NCI-H1436 (cell line): Measurements from ENCODE around the gene STX18.
"Not testable (repeated sequence)": the region's sequence is repeated elsewhere in the genome, so short reads cannot be mapped to it uniquely, and the experiment has no call there.

Experiments used
- DNase-seq: peaks from one replicate; lab custom pipeline; 2025; lab: John Stamatoyannopoulos, UW

Gene STX18

DNA sequence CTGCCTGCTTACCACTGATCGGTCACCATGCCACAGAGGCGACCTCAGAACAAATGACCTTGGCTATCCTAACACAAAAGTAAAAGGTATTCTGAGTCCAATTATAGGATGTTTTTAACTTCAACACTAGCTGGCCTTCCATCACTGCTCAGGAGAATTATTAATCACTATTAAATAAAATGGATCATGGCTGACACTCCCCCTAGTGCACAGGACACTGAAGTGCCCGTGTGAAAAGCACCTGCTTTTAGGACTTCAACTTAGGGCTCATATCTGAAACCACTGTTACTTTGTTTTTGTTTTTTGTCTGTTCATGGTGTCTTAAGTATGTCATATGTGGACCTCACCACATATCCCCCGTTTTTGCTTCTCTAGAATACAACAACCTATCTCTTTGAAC is 33.9 kb downstream of the STX18 start:
- DNase-seq = no peak

DNA sequence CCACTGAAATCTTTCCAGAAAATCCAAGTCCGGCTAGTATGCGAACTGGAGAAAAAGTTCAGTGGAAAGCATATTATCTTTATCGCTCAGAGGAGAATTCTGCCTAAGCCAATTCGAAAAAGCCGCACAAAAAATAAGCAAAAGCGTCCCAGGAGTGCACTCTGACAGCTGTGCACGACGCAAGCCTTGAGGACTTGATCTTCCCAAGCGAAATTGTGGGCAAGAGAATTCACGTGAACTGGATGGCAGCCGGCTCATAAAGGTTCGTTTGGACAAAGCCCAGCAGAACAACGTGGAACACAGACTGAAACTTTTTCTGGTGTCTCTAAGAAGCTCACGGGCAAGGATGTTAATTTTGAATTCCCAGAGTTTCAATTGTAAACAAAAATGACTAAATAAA is 34.4 kb downstream of the STX18 start:
- no peak for DNase-seq

GRCh38 chr4:4506961-4507360 is 34.9 kb downstream of the STX18 start:
- no peak for DNase-seq

DNA sequence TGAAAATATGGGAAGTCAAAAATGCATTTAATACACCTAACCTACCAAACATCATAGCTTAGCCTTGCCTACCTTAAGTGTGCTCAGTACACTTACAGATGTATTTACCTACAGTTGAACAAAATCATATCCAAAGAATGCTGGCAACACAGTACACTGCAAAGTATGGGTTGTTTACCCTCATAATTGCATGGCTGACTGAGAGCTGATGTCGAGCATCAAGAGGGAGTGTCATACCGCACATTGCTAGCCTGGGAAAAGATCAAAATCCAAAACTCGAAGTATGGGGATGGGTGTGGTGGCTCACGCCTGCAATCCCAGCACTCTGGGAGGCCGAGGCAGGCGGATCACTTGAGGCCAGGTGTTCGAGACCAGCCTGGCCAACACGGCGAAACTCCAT is 36.6 kb downstream of the STX18 start:
- not testable (repeated sequence) for DNase-seq

DNA sequence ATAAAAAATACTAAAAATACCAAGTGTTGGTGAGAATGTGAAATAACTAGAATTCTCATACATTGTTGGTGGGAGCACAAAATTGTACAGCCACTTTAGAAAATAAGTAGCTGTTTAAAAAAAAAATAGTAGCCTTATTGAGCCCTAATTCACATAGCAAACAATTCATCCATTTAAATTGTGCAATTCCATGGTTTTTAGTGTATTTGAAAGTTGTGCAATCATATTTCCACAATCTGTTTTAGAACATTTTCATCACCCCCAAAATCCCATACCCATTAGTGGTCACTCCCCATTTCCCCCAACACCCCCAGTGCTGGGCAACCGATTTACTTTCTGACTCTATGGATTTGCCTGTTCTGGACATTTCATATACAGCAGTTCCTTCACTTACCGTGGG is 37.1 kb downstream of the STX18 start:
- DNase-seq = no peak

DNA sequence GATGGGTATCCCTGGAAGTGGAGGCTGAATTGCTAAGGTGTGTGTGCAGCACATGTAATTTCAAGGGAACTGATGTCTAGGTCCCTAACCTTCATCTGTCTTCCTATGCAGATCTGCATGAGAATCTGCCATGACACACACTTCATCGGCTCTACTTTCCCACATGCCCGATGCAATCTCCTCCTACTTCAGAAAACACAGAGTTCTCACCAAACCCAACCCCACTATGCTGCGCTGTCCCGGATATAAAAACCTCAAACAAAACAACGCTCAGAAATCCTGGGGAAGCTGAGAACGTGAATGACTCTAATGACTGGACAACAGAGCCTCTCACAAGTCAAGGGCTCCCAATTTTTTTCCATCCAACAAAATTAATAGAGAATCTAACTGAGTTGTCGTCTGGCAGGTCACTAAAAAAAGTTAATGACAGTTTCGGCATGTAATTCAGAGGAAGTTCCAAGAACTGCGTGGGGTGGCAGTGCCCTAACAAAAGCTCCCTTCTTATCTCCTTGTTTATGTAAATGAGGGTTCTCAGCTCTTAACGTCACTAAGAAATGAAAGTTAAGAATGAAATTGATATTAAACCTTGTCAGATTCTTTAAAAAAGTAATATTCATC is 39.0 kb downstream of the STX18 start:
- DNase-seq = no peak

GRCh38 chr4:4501679-4502078 is 40.2 kb downstream of the STX18 start:
- no peak for DNase-seq

DNA sequence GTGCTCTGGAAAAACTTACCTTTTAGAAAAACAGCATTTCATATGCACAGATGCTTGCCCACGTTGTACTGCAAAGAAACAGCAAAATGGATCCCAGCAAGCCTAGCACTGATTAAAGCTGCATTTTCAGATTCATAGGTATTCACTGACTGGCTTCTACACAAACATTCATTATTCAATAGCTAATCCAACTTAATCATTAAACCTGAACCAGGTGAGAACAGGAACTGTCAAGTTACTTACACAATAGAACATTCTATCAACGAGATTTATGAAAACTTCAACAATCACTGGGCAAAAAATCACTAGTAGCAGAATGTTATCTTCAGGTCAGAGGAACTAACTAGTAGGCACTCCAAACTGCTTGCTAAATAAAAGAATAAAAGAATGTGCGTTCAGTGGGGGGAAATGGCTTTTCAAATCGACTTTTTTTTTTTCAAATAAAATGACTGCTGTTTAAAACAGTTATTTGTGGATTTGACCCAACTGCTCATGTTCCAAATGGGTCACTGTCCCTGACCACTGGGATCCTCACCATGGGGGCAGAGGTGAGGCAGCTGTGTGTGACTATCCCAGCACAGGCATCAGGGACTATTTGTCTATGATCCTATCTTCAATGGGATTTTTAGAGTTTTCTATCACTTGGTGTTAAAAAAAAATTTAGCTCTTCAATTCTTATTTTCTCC is 42.3 kb downstream of the STX18 start:
- DNase-seq = no peak

GRCh38 chr4:4496592-4497372 is 45.1 kb downstream of the STX18 start:
- DNase-seq = no peak

DNA sequence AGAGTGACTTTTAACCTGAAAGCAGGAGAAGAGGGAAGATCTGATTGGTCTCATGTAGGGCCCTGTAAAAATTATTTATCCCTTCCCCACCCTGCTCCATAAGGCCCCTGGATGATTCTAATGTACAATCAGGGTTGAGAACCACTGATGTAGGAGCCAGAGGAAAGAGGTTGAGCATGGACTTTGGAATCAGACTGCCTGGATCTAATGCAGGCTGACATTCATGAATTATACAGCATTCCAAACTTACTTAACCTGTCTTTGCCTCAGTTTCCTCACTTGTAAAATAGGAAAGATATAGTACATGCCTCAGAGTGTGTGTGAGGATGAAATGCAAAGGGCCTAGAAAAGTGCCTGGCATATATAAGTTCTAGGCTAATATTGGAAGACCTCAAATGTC is 47.0 kb downstream of the STX18 start:
- no peak for DNase-seq

- no peak for DNase-seq
Measured at GRCh38 chr4:4492161-4492847, 49.5 kb downstream of the STX18 start.

GRCh38 chr4:4491396-4491893 is 50.4 kb downstream of the STX18 start:
- DNase-seq = no peak

- no peak for DNase-seq
Measured at GRCh38 chr4:4490816-4491215, 51.0 kb downstream of the STX18 start.

DNA sequence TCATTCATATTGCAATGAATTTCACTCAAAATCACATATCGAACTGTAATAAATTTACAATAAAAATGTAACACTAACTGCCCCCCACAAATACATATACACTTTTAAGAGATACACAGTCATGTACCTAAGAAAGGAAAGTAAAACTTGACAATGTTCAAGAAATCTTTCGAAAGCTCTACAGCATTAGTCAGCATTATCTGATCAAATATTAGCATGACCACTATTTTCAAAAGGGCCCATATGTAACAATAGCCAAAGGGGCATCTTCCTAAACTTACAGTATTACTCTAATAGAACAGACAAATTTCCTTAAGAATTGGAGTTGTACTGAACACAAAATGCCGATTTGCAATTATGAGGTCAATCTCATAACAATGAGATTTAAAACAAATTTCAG is 51.8 kb downstream of the STX18 start:
- no peak for DNase-seq

DNA sequence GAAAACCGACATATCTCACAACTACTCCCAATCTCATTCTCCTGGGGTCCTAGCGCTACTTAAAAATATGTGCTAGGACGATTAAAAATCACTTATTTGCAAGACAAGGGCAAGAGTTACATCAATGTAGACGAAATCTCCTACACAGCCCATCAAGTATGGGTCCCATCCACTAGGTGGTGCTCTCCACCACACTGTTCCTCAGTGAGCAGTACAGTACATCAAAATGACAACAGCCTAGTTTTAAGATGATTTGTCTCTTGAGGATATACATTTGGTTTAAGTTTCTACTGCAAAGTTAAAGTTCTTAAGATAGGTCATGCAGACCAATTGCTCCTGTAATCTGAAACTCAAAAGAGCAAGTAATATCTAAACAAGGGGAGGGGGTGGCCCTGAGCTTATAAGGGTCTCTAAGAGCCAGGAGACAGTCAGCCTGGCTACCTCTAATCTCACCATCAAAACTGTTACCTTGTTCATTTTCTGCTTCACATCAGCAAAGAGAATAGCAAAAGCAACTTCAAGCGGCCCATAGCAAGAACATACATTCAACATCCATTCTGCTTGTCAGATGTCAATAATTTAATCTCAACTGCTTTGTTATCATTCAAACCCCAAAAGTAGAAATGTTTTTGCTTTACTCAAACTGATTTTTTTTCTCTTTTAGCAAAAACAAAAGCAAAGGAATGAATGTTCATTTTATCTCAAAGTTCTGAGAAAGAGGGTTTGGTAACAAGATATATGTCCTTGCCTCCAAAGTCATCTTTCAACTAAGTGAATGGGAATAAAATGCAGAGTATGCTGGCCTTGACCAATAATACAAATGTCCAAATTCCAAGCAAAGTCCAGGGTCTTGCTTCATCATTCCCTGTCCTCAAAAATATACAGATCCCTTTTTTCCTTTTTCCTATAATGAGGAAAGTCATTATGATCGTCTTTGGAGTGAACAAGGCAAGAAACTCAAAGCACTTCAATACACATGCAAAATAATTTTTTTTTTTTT is 53.1 kb downstream of the STX18 start:
- no peak for DNase-seq

- DNase-seq = no peak
Measured at GRCh38 chr4:4486969-4487368, 54.9 kb downstream of the STX18 start.

DNA sequence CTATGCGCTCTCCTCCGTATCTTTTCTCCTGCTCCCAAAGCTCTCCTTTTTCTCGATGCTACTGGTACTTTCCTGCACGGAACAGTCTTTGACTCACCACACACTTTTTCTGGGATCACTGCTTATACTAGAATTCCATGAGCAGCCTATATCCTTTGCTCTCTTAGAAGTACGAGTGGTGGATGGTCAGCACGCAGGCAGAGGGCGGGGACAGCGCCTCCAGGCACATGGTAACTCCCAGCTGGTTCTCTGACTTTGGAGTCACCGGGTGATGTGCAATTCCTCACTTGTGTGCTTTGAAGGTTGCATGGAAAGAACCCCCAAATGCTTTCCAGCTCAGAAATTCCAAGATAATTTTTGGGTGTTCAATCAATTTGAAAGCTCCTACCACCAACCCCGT is 56.0 kb downstream of the STX18 start:
- no peak for DNase-seq

DNA sequence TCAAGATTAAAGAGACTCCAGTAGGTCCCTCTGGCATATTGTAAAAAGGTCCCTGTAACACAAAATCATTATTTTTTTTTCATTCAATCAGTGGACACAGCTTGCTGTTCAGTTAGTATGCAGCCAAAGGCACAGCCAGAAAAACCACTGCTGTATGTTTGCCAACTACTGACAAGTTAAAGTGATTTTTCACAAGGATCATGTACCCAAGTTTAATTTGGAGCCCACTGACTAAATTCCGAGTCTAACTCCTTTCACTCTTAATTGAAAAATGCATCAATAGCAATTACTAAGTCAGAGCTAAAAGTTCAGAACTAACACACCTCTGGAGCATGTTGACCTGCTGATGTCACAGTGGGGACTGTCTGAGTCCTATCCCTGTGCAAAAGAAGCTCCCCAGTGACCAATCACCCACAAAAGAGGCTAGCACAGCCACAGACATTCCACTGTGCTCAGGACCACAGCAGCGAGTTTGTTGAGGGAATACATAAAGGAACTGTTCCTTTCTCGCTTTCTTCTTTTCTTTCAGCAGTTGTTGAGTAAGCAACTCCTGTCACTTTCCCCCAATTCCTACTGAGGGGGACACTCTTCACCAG is 60.4 kb downstream of the STX18 start:
- DNase-seq = no peak

DNA sequence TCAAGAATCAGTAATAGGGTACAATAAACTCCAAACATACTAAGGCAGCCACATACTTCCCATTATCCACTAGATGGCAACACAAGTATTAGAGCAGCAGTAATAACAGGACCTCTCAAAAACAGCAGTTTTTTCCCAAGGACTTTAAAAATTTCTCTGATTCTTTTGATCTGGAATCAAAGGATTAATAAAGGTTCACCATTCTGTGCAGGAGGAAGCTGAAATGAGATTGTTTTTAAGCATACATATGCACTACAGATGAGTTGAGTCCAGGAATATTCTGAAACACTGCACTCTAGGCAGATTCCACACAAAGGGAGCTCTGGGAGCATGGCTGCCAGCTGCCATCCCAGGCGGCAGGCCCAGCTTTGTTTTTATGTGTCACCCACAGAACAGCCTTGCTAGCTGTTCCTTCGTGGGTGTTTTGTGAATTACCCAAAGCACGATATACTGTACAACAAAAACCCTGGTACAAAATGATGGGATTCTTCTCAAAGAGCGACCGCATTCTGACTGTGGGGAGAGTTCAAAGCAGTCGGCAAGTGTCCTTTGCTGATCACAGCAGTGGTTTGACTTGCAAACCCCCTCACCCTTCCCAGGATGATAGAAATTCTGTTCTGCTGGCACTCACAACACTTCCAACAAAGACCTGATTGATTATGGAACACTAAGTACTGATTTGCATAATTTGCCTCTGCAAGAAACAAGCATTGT is 61.0 kb downstream of the STX18 start:
- DNase-seq = no peak

GRCh38 chr4:4480205-4480604 is 61.6 kb downstream of the STX18 start:
- DNase-seq = no peak
